SK-N-SH (cell line): Measurements from ENCODE around the gene NUP50. TPM values are rescaled to one million over a fixed set of nuclear protein-coding genes. Genes with fewer than 3 reads are reported as not detected.

Experiments used
- CTCF ChIA-PET: fragments of 300-600, 350-600 bp; formaldehyde crosslinking; extraction: SDS; loops from one replicate; lab custom pipeline; 2021; lab: Yijun Ruan, JAX
- POLR2A ChIA-PET: fragments of 350-600 bp; sonication (Branson Sonifier 250); formaldehyde crosslinking; extraction: SDS; loops from one replicate; lab custom pipeline; 2020; ENCODE audit warnings: antibody characterized with exemption, inconsistent platforms; lab: Yijun Ruan, JAX
- DNase-seq: peaks from one replicate; pipeline ENCODE4 v3.0.0; 2012
- H2AFZ ChIP-seq: fragments of 200-600 bp; sonication (generic); 2 replicates; pipeline ENCODE4 v1.8.1; 2016; ENCODE audit warnings: antibody characterized with exemption, mild to moderate bottlenecking, low read depth
- H3F3A ChIP-seq: fragments of 200-600 bp; sonication (generic); replicated peaks from 2 replicates; pipeline ENCODE3; 2016; ENCODE audit warnings: antibody characterized with exemption, mild to moderate bottlenecking; ENCODE audit not compliant: insufficient read depth
- H3K27ac ChIP-seq, 2 experiments: fragments of 200-500 bp in 1 of 2; fragments of 200-600 bp in 1 of 2; sonication (Bioruptor generic) in 1 of 2; sonication (generic), shearing (Covaris generic) in 1 of 2; 2 replicates each; pipeline versions ENCODE4 v1.5.1 to v1.6.1; 2014 to 2016; ENCODE audit warnings: low read depth in 2 of 2, inconsistent platforms in 1 of 2, low read length in 1 of 2, mild to moderate bottlenecking in 1 of 2, mixed read lengths in 1 of 2
- H3K27me3 ChIP-seq: fragments of 200-600 bp; sonication (generic), shearing (Covaris generic); 2 replicates; pipeline ENCODE4 v1.6.1; 2016; ENCODE audit warnings: mixed run types; ENCODE audit not compliant: insufficient read depth
- H3K36me3 ChIP-seq, 2 experiments: fragments of 200-500 bp in 1 of 2; fragments of 200-600 bp in 1 of 2; sonication (Bioruptor generic) in 1 of 2; sonication (generic) in 1 of 2; replicated peaks in 1 of 2; 2 replicates each; pipeline versions ENCODE3 to v1.5.1; 2014 to 2016; ENCODE audit warnings: low read length in 1 of 2, mild to moderate bottlenecking in 1 of 2; ENCODE audit not compliant: insufficient read depth in 2 of 2, control insufficient read depth in 1 of 2
- H3K4me1 ChIP-seq, 2 experiments: fragments of 200-500 bp in 1 of 2; fragments of 200-600 bp in 1 of 2; sonication (Bioruptor generic) in 1 of 2; sonication (generic), shearing (Covaris generic) in 1 of 2; 2 replicates each; pipeline versions ENCODE4 v1.5.1 to v1.6.1; 2014 to 2016; ENCODE audit warnings: low read depth in 1 of 2, low read length in 1 of 2, mixed run types in 1 of 2; ENCODE audit not compliant: insufficient read depth in 2 of 2, control insufficient read depth in 1 of 2
- H3K4me2 ChIP-seq: fragments of 200-600 bp; sonication (generic), shearing (Covaris generic); 2 replicates; pipeline ENCODE4 v1.6.1; 2017; ENCODE audit warnings: mixed run types
- H3K4me3 ChIP-seq, 2 experiments: fragments of 200-500 bp in 1 of 2; fragments of 200-600 bp in 1 of 2; sonication (Bioruptor generic) in 1 of 2; sonication (generic), shearing (Covaris generic) in 1 of 2; 2 replicates each; pipeline versions ENCODE4 v1.5.1 to v1.8.1; 2014 to 2016; ENCODE audit warnings: low read depth in 2 of 2, inconsistent platforms in 1 of 2, low read length in 1 of 2, mild to moderate bottlenecking in 1 of 2, mixed read lengths in 1 of 2, moderate library complexity in 1 of 2
- H3K79me2 ChIP-seq: fragments of 200-600 bp; sonication (generic); 2 replicates; pipeline ENCODE4 v1.8.1; 2017; ENCODE audit warnings: mild to moderate bottlenecking; ENCODE audit not compliant: insufficient read depth
- H3K9ac ChIP-seq: fragments of 200-600 bp; sonication (generic); 2 replicates; pipeline ENCODE4 v1.6.1; 2017; ENCODE audit warnings: mixed run types
- H3K9me2 ChIP-seq: fragments of 200-600 bp; sonication (generic); 2 replicates; pipeline ENCODE4 v1.6.1; 2017; ENCODE audit warnings: mixed run types
- H3K9me3 ChIP-seq: fragments of 200-600 bp; sonication (generic); 2 replicates; pipeline ENCODE4 v1.6.1; 2017; ENCODE audit warnings: mixed run types, mild to moderate bottlenecking, moderate library complexity
- H4K20me1 ChIP-seq: fragments of 200-600 bp; sonication (generic); 2 replicates; pipeline ENCODE4 v1.6.1; 2017; ENCODE audit warnings: mild to moderate bottlenecking, mixed run types; ENCODE audit not compliant: insufficient read depth
- ELF1 ChIP-seq: IDR thresholded peaks from 2 replicates; pipeline ENCODE4 v1.4.0; 2012
- FOSL2 ChIP-seq: IDR thresholded peaks from 2 replicates; pipeline ENCODE4 v1.4.0; 2012; ENCODE audit warnings: low read depth, mild to moderate bottlenecking, moderate library complexity, borderline replicate concordance
- GABPA ChIP-seq: IDR thresholded peaks from 2 replicates; pipeline ENCODE4 v1.4.0; 2012; ENCODE audit warnings: low read depth, mild to moderate bottlenecking
- NFIC ChIP-seq: IDR thresholded peaks from 2 replicates; pipeline ENCODE4 v1.4.0; 2012; ENCODE audit warnings: borderline replicate concordance
- POLR2AphosphoS5 ChIP-seq: IDR thresholded peaks from 2 replicates; pipeline ENCODE4 v1.6.1; 2012; ENCODE audit warnings: low read depth, low read length
- RAD21 ChIP-seq: IDR thresholded peaks from 2 replicates; pipeline ENCODE4 v1.6.1; 2012; ENCODE audit warnings: mild to moderate bottlenecking, low read length
- RXRA ChIP-seq: IDR thresholded peaks from 2 replicates; pipeline ENCODE4 v1.4.0; 2012; ENCODE audit warnings: low read depth, mild to moderate bottlenecking, borderline replicate concordance
- TAF1 ChIP-seq: IDR thresholded peaks from 2 replicates; pipeline ENCODE4 v1.6.1; 2012; ENCODE audit warnings: low read depth, mild to moderate bottlenecking, low read length, moderate library complexity, borderline replicate concordance
- YY1 ChIP-seq: IDR thresholded peaks from 2 replicates; pipeline ENCODE4 v1.4.0; 2012; ENCODE audit warnings: low read depth, mild to moderate bottlenecking
- WGBS: methylation state at CpG from one replicate; pipeline ENCODE4 v1.1.6; 2017; ENCODE audit warnings: low lambda C conversion rate; 5-methylcytosine and 5-hydroxymethylcytosine counted together
- polyA plus RNA-seq, 3 experiments: library from polyadenylated mRNA; depleted of rRNA; stranded (reverse); fragments of >200 nt; gene quantifications; 2 replicates each; pipeline ENCODE4 v1.2.3, GENCODE V29; 2012
- TF ChIP-seq, protein P1 (sequence below): IDR thresholded peaks from 2 replicates; pipeline ENCODE4 v1.4.0; 2012; ENCODE audit warnings: low read depth, borderline replicate concordance
- TF ChIP-seq, protein P2 (sequence below): IDR thresholded peaks from 2 replicates; pipeline ENCODE4 v1.4.0; 2012; ENCODE audit warnings: low read depth, borderline replicate concordance

NUP50 gene
- polyA plus RNA-seq, 1 of the 3 experiments (the other 2 are of a cell fraction): 4.7 TPM

DNA sequence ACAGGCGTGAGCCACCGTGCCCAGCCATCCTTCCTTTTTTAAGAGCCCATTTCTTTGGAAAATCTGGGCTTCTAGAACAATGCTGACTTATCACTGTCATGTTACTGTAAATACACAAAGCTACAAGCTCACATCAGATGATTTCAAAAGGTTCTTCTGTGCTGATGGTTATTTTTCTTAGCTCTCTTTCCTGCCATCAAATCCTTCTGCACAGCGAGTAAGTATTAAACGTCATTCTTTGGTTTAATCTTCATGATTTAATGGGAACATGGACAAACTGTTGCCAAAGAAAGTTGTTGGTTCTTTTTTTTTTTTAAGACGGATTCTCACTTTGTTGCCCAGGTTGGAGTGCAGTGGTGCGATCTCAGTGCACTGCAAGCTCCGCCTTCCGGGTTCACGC lies 43.3 kb upstream of the NUP50 start:
- POLR2A ChIA-PET: no interaction called here
- CTCF ChIA-PET: interaction anchor here (1.2 kb wide), 1 partner anchor 24 kb away, joined by 3 read pairs; no protein-coding TSS in a partner anchor

DNA sequence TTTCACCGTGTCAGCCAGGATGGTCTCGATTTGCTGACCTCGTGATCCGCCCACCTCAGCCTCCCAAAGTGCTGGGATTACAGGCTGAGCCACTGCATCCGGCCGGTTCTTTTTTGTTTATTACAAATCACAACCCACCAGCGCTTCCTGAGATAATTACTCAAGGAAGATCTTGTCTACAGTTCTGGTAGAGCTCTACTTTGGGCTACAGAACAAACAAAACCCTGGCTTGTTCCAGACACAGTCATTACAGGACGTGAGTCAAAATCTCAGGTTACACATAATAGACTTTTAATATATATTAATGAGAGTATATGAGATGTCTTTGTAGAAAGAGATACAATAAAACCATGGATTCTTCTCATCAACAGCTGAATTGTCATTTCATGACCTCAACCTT lies 42.8 kb upstream of the NUP50 start:
- no peaks in the 10 kb centered on the region for H3K36me3 ChIP-seq
- H3K4me3 ChIP-seq: no peak overlapping the region
- H3K4me1 ChIP-seq: no peaks in the 10 kb centered on the region
- 44% methylated on average over 8 of the region's 8 CpGs for WGBS
- H3K79me2 ChIP-seq: no peaks in the 10 kb centered on the region
- no peak overlapping the region for H3K9ac ChIP-seq
- no peak overlapping the region for H3K27ac ChIP-seq
- POLR2A ChIA-PET: no interaction called here
- H3K9me3 ChIP-seq: no peaks in the 10 kb centered on the region
- no peak for DNase-seq
- TF ChIP-seq YY1 (no peak), GABPA (no peak), FOSL2 (no peak), ELF1 (no peak), NFIC (no peak), POLR2AphosphoS5 (no peak), RAD21 (no peak), TAF1 (no peak)
- TF ChIP-seq, protein P1, sequence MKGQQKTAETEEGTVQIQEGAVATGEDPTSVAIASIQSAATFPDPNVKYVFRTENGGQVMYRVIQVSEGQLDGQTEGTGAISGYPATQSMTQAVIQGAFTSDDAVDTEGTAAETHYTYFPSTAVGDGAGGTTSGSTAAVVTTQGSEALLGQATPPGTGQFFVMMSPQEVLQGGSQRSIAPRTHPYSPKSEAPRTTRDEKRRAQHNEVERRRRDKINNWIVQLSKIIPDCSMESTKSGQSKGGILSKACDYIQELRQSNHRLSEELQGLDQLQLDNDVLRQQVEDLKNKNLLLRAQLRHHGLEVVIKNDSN: no peak
- TF ChIP-seq, protein P2, sequence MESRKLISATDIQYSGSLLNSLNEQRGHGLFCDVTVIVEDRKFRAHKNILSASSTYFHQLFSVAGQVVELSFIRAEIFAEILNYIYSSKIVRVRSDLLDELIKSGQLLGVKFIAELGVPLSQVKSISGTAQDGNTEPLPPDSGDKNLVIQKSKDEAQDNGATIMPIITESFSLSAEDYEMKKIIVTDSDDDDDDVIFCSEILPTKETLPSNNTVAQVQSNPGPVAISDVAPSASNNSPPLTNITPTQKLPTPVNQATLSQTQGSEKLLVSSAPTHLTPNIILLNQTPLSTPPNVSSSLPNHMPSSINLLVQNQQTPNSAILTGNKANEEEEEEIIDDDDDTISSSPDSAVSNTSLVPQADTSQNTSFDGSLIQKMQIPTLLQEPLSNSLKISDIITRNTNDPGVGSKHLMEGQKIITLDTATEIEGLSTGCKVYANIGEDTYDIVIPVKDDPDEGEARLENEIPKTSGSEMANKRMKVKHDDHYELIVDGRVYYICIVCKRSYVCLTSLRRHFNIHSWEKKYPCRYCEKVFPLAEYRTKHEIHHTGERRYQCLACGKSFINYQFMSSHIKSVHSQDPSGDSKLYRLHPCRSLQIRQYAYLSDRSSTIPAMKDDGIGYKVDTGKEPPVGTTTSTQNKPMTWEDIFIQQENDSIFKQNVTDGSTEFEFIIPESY: no peak
- TF ChIP-seq, all 33 proteins: peak for 0
- H2AFZ ChIP-seq: no peak overlapping the region
- no peaks in the 10 kb centered on the region for H3K9me2 ChIP-seq
- H3F3A ChIP-seq: no peaks in the 10 kb centered on the region
- no peaks in the 10 kb centered on the region for H4K20me1 ChIP-seq
- CTCF ChIA-PET: interaction anchor here (1.2 kb wide), 1 partner anchor 25 kb away, joined by 3 read pairs; no protein-coding TSS in a partner anchor
- no peaks in the 10 kb centered on the region for H3K27me3 ChIP-seq
- H3K4me2 ChIP-seq: no peak overlapping the region

More for the DNA sequence above, 43.3 kb upstream of the NUP50 start:
- Histone ChIP-seq H3K4me1 (no peaks in the 10 kb centered on the region), H3K36me3 (no peaks in the 10 kb centered on the region), H3K9me2 (no peaks in the 10 kb centered on the region), H3K9ac (no peak overlapping the region), H3K9me3 (no peaks in the 10 kb centered on the region), H3K27ac (no peak overlapping the region), H3K79me2 (no peaks in the 10 kb centered on the region), H3K4me2 (no peak overlapping the region), H3F3A (no peaks in the 10 kb centered on the region), H3K4me3 (no peak overlapping the region), H4K20me1 (no peaks in the 10 kb centered on the region), H2AFZ (no peak overlapping the region), H3K27me3 (no peaks in the 10 kb centered on the region)
- TF ChIP-seq TAF1 (no peak), RXRA (no peak)
- 72% methylated on average over 9 of the region's 9 CpGs for WGBS
- DNase-seq: no peak
